Fibroblast of pulmonary artery (primary cell): Measurements from ENCODE around the gene VSNL1.

Experiments
- DNase-seq: peaks from one replicate; pipeline ENCODE4 v3.0.0-alpha.2; 2010; ENCODE audit warnings: low read depth
- H3K4me3 ChIP-seq: replicated peaks from 2 replicates; pipeline ENCODE4 v1.5.1; 2011; ENCODE audit warnings: low read depth, mild to moderate bottlenecking, control low read depth, low read length, moderate library complexity
- TF ChIP-seq, protein P1 (sequence below): IDR thresholded peaks from 2 replicates; pipeline ENCODE4 v1.5.1; 2011; ENCODE audit warnings: mild to moderate bottlenecking, control low read depth, low read length, inconsistent platforms; ENCODE audit errors: missing control alignments

The VSNL1 gene

DNA sequence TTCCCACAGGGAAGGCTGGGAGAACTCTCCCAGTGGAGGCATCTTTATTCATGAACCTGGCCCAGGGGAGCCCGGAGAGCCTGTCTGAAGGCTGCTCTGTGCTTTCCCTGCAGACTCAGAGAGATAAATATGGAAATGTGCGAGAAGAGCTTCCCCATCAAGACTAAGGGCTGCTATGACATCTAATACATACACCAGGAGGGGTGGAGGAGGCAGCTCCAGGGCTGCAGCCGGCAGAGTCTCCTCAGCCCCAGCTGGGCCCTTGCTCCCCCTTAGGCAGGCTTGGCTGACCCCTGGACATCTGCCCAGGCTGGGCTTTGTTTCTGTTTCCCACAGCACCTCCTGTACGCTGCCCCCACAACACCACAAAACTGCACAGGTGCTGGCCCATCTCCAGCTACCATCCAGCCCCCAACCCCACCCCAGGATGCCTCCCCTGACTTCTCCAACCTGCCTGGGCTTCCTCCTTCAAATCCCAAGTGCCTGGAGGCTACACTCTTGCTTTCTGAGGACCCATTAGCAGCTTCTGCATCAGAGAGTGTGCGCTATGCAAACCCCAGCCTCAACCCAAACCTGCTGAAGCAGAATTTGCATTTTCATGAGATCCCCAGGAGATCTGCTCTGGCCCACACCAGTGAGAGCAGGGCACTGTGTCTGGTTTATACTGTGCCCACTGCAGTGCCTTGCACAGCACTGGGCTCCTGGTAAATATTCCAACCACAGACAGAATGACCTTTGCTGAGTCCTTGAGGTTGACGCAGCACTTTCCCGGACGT, 96.8 kb downstream of the VSNL1 start:
- TF ChIP-seq, protein P1, sequence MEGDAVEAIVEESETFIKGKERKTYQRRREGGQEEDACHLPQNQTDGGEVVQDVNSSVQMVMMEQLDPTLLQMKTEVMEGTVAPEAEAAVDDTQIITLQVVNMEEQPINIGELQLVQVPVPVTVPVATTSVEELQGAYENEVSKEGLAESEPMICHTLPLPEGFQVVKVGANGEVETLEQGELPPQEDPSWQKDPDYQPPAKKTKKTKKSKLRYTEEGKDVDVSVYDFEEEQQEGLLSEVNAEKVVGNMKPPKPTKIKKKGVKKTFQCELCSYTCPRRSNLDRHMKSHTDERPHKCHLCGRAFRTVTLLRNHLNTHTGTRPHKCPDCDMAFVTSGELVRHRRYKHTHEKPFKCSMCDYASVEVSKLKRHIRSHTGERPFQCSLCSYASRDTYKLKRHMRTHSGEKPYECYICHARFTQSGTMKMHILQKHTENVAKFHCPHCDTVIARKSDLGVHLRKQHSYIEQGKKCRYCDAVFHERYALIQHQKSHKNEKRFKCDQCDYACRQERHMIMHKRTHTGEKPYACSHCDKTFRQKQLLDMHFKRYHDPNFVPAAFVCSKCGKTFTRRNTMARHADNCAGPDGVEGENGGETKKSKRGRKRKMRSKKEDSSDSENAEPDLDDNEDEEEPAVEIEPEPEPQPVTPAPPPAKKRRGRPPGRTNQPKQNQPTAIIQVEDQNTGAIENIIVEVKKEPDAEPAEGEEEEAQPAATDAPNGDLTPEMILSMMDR = no peak
- no peak overlapping the region for H3K4me3 ChIP-seq
- DNase-seq = no peak

DNA sequence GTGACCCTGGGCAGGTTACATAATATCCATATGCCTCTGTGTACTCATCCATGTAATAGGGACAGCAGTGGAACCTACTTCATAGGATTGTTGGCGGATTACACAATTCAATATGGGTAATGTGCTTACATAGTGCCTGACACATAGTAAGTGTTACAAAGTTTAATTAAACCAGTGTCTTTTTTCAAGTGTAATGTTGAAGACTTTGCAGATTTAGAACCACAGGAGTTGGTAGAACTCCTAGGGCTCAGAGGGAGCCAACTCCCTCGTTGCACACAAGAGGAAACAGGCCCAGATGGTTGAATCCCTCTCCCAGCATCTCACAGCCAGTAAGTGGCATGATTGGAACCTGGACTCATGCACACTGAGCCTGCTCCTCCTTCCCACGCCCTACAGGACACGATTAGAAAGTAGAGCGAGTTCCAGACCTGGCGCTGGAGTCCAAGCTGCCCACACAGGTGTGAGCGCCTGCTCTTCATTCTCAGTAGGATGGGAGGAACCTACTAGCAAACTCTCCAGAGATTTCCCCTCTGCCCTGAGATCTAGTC, 97.8 kb downstream of the VSNL1 start:
- TF ChIP-seq, protein P1 = no peak
- no peak overlapping the region for H3K4me3 ChIP-seq
- no peak for DNase-seq

DNA sequence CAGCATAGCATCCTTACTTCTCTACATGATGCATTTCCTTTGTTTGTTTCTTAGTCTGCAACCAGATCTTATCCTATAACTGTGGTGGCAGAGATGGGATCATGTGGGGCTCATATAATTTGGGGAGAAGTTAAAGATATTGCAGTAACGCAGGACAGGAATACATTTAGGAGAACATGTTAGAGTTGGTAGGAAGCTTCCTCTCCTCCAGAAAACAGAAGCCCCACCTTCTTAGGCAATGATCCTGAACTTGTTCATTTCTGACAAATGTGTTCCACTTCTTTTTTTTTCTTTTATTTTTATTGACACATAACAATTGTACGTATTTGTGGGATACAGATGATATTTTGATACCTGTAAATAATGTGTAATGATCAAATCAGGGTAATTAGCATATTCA, 99.9 kb downstream of the VSNL1 start:
- no peak for DNase-seq
- TF ChIP-seq, protein P1 = no peak
- no peak overlapping the region for H3K4me3 ChIP-seq

DNA sequence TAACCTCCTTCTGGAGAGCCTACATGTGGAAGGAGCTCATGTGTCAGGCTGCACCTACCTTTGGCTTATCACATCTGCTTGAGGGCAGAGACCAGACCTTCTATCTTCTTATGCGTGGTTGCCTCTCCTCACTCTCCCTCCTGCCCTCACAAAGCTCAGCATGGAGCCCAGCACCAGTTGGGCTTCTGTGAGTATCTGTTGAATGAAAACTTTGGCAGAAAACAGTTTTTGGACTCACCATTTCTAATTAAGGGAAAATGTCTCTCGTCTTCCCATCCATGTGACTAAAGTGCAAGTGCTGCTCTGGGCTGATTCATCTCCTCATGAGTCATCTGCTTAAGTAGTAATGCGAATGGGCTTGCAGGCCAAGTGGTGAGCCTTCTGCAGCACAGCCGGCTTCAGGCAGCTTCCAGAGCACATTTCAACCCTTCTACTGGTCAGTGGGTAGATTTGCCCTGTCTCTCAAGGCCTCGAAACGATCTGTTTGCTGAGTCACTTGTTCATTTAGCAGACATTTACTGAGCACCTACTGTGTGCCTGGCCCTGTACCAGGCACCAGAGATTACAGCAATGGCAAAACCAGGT, 102.6 kb downstream of the VSNL1 start:
- DNase-seq = peak; percentile 93
- H3K4me3 ChIP-seq = no peak overlapping the region
- TF ChIP-seq, protein P1 = no peak

DNA sequence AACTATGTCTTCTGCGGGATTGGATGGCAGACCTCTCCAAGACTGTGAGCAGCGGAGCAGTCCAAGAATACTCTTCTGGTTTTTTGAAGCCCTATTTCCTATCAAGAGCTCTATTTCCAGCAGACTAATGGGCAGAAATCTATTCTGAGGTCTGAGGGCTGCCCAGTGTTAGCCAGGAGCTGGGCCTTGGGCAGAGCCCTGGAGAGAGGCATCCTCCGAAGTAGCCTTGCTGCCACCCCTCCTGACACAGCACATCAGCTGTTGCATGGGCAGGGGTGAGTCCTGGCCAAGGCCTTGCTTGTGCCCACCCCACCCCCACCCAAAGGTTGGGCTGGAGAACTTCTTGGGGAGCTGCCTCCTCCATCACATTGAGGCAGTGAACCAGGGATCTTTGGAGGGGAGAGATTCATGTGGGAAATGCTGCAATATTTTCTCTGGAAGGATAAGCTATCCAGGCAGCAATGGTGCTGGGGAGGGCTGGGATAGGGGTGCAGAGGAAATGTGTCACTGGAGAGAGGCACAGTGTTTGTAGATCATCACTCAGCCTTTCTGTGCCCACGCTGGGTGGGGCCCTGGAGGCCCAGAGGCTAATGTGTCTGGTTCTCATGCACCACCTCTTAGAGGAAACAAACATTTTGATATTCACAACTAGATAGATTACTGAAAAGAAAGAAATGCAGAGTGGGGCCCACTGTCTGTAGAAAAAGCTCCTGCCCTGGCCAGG, 104.7 kb downstream of the VSNL1 start:
- TF ChIP-seq, protein P1 = no peak
- no peak overlapping the region for H3K4me3 ChIP-seq
- DNase-seq = peak; percentile 31

DNA sequence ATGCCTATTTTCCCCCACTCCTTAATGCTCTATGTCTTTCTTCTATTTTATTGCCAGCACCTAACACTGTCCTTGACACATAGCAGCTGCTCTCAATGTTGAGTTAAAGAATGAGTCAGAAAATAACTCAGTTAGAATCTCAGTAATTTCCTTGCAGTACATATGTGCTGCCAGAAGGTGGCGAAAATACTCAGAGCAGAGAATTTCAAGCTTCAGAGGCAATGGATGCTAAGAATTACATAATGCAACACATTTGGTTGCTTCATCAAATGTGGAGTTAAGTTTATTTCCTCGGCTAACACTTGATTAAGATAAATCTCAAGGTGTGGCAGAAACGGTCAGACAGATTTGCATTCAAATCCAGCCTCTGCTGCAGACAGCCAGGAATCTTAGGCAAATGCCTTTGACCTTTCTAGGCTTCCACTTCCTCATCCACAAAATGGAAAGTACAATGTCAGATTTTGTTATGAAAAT, 105.6 kb downstream of the VSNL1 start:
- H3K4me3 ChIP-seq = no peak overlapping the region
- TF ChIP-seq, protein P1 = peak; percentile 90
- peak; percentile 92 for DNase-seq
